Measurements from ENCODE around the gene TOM1L2. TPM values are rescaled to one million over a fixed set of nuclear protein-coding genes. Genes with fewer than 3 reads are reported as not detected.
"Not testable (repeated sequence)": the region's sequence is repeated elsewhere in the genome, so short reads cannot be mapped to it uniquely, and the experiment has no call there.

The TOM1L2 gene
- total RNA-seq, 2 experiments from 2014 or later: 32.9 to 37.0 TPM

DNA sequence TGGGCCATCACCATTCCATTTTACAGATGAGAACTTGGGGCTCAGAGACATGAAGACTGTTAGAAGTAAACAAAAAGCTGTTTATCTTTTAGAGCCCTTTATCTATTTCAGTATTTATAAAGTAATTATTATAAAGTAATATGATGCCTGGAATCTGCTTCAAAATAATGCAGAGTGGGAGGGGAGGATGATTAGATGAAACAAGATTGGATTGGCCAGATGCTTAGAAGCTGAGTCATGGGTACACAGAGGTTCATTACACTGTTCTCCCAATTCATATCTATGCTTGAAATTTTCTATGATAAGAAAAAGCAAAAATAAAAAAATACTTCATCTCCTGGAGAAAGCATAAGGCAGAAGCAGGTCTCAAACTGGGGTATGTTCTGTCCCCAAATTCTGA is 29.4 kb downstream of the TOM1L2 start:
- POLR2A ChIA-PET: interaction anchor here (1.0 kb wide), 1 partner anchor 30 kb away, joined by 3 read pairs; the partner anchor contains the start of genes DRC3 and TOM1L2
- Mint-ChIP-seq H3K27ac (no peak overlapping the region), H3K4me1 (peaks cover 10% of the 10 kb centered on the region), H3K4me3 (no peak overlapping the region), H3K36me3 (peaks cover 7% of the 10 kb centered on the region), H3K27me3 (no peaks in the 10 kb centered on the region), H3K9me3 (no peaks in the 10 kb centered on the region)
- no peak for ATAC-seq (ENCODE audit: low read depth)
- DNase-seq: no peak

- DNase-seq (no peak), ATAC-seq (ENCODE audit: low read depth) (no peak)
- Mint-ChIP-seq H3K4me1 (peaks cover 13% of the 10 kb centered on the region), H3K27me3 (no peaks in the 10 kb centered on the region), H3K4me3 (no peak overlapping the region), H3K36me3 (peaks cover 8% of the 10 kb centered on the region), H3K9me3 (no peaks in the 10 kb centered on the region), H3K27ac (no peak overlapping the region)
- POLR2A ChIA-PET: no interaction called here
Observed at GRCh38 chr17:17941015-17941414, 31.2 kb downstream of the TOM1L2 start.

DNA sequence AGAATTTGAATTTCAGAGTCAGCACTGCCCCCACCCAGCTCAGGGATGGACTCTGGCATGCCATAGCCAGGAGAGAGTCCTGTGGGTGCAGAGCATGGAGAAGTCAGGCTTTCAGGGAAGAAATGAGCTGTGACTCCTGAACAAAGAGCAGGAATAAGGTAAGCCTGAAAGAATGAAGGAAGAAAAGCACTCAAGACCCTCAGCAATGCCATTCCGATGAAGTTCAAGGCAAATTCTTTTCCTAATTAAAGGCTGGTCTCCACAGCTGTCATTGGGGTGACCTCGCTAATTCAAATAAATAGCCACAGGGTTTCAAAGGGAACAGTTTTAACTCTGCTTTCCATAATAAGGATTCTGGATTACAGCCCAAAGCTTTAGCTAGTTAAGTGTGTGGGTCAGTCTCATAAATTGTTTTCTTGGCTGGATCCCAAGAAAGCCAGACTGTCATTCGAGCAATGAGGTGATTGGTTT is 31.7 kb downstream of the TOM1L2 start:
- DNase-seq (no peak), ATAC-seq (ENCODE audit: low read depth) (no peak)
- Mint-ChIP-seq H3K4me1 (peaks cover 17% of the 10 kb centered on the region), H3K9me3 (no peaks in the 10 kb centered on the region), H3K4me3 (no peak overlapping the region), H3K36me3 (peaks cover 8% of the 10 kb centered on the region), H3K27ac (no peak overlapping the region), H3K27me3 (no peaks in the 10 kb centered on the region)
- POLR2A ChIA-PET: no interaction called here

DNA sequence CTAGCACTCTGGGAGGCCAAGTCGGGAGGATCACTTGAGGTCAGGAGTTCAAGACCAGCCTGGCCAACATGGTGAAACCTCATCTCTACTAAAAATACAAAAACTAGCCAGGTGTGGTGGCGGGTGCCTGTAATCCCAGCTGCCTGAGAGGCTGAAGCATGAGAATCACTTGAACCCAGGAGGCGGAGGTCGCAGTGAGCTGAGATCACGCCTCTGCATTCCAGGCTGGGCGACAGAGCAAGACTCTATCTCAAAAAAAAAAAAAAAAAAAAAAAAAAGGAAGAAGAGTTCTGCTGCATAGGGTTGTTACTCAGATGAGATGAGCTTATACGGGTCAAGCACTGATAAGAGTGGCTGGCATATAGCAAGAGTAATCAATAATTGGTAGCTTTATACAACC is 32.3 kb downstream of the TOM1L2 start:
- H3K27me3 Mint-ChIP-seq; POLR2A ChIA-PET; DNase-seq; H3K9me3 Mint-ChIP-seq; H3K27ac Mint-ChIP-seq; H3K4me3 Mint-ChIP-seq; H3K36me3 Mint-ChIP-seq; ATAC-seq (ENCODE audit: low read depth): not testable (repeated sequence)
- H3K4me1 Mint-ChIP-seq: peaks cover 23% of the 10 kb centered on the region

DNA sequence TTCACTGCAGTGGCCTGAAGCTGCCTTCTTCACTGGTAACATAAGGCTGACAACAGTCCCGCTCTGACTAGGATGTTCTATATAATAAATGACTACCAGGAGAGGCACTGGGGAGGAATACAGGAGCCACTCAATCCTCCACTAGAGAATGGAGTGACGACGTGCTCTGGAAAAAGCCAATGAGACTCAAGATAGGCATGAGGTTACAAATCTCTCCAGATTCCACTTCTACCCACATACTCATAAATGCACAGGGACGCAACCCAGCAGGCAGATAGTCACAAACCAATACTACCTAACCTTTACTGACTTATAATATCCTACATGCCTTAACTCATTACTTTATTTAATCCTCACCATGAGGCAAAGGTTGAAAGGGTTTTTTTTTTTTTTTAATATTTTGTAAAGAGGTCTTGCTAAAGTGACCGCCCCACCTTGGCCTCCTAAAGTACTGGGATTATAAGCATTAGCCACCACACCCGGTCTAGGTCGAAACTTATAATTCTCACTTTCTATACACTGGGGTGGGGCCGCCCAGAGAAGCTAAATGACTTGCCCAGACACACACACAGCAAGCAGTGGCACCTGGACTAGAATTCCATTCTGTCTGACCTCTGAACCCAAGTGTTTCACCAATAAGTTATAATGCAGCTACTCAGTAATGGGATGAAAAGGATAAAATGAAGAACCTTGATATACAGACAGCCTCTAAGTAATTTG is 33.7 kb downstream of the TOM1L2 start:
- Mint-ChIP-seq H3K27ac (no peak overlapping the region), H3K9me3 (no peaks in the 10 kb centered on the region), H3K4me3 (no peak overlapping the region), H3K36me3 (peaks cover 4% of the 10 kb centered on the region), H3K27me3 (no peaks in the 10 kb centered on the region), H3K4me1 (peaks cover 25% of the 10 kb centered on the region)
- ATAC-seq (ENCODE audit: low read depth): no peak
- POLR2A ChIA-PET: no interaction called here
- DNase-seq: no peak

GRCh38 chr17:17937958-17938357 is 34.2 kb downstream of the TOM1L2 start:
- Mint-ChIP-seq H3K9me3 (no peaks in the 10 kb centered on the region), H3K36me3 (peaks cover 1% of the 10 kb centered on the region), H3K27ac (no peak overlapping the region), H3K4me3 (no peak overlapping the region), H3K27me3 (no peaks in the 10 kb centered on the region), H3K4me1 (peaks cover 19% of the 10 kb centered on the region)
- POLR2A ChIA-PET: no interaction called here
- ATAC-seq (ENCODE audit: low read depth) (no peak), DNase-seq (no peak)

- H3K27me3 Mint-ChIP-seq: no peaks in the 10 kb centered on the region
- no peak overlapping the region for H3K4me3 Mint-ChIP-seq
- H3K9me3 Mint-ChIP-seq: no peaks in the 10 kb centered on the region
- POLR2A ChIA-PET: no interaction called here
- H3K4me1 Mint-ChIP-seq: peaks cover 19% of the 10 kb centered on the region
- H3K36me3 Mint-ChIP-seq: peaks cover 1% of the 10 kb centered on the region
- no peak for ATAC-seq (ENCODE audit: low read depth)
- no peak overlapping the region for H3K27ac Mint-ChIP-seq
- no peak for DNase-seq
Observed at GRCh38 chr17:17937201-17937853, 34.9 kb downstream of the TOM1L2 start.

GRCh38 chr17:17935321-17936271 is 36.6 kb downstream of the TOM1L2 start:
- peaks cover 19% of the 10 kb centered on the region for H3K4me1 Mint-ChIP-seq
- POLR2A ChIA-PET: interaction anchor here (1.3 to 1.6 kb wide), 2 partner anchors 9 to 24 kb away, joined by 4 to 8 read pairs; no protein-coding TSS in a partner anchor
- H3K9me3 Mint-ChIP-seq: no peaks in the 10 kb centered on the region
- H3K27me3 Mint-ChIP-seq: no peaks in the 10 kb centered on the region
- no peak for DNase-seq
- peak overlapping the region; percentile 33 for H3K4me3 Mint-ChIP-seq
- H3K27ac Mint-ChIP-seq: peak overlapping the region; percentile 50
- H3K36me3 Mint-ChIP-seq: peaks cover 1% of the 10 kb centered on the region
- ATAC-seq (ENCODE audit: low read depth): peak; percentile 82

DNA sequence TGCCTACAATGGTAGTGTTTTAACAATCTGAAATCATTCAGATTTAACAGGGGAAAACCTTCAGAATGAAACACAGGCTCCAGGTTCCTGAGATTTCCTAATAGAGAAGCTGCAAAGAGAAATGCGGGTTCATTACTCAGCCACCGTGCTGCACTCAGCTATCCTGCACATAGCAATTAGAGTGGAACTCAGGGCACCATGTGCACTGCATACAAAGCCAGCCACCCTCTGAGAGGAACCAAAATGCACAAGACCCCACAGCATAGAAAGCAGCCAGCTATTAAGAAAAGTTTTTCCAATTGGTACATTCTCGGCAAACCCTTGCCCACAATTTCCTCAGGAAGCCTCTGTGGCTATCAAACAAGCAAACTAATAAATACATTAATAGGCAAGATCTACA is 37.4 kb downstream of the TOM1L2 start:
- Mint-ChIP-seq H3K9me3 (no peaks in the 10 kb centered on the region), H3K4me1 (peaks cover 19% of the 10 kb centered on the region), H3K27ac (no peak overlapping the region), H3K4me3 (no peak overlapping the region), H3K27me3 (no peaks in the 10 kb centered on the region), H3K36me3 (peaks cover 1% of the 10 kb centered on the region)
- DNase-seq: no peak
- no peak for ATAC-seq (ENCODE audit: low read depth)
- POLR2A ChIA-PET: interaction anchor here (1.3 to 1.6 kb wide), 2 partner anchors 8 to 25 kb away, joined by 4 to 8 read pairs; no protein-coding TSS in a partner anchor

- peaks cover 1% of the 10 kb centered on the region for H3K36me3 Mint-ChIP-seq
- POLR2A ChIA-PET: interaction anchor here (1.6 kb wide), 1 partner anchor 7 kb away, joined by 8 read pairs; no protein-coding TSS in a partner anchor
- H3K9me3 Mint-ChIP-seq: no peaks in the 10 kb centered on the region
- H3K27me3 Mint-ChIP-seq: no peaks in the 10 kb centered on the region
- H3K4me3 Mint-ChIP-seq: no peak overlapping the region
- peaks cover 21% of the 10 kb centered on the region for H3K4me1 Mint-ChIP-seq
- no peak overlapping the region for H3K27ac Mint-ChIP-seq
- DNase-seq (no peak), ATAC-seq (ENCODE audit: low read depth) (no peak)
Observed at GRCh38 chr17:17934214-17934613, 38.0 kb downstream of the TOM1L2 start.

- POLR2A ChIA-PET: no interaction called here
- no peak overlapping the region for H3K4me3 Mint-ChIP-seq
- DNase-seq (no peak), ATAC-seq (ENCODE audit: low read depth) (no peak)
- H3K36me3 Mint-ChIP-seq: peaks cover 1% of the 10 kb centered on the region
- H3K27ac Mint-ChIP-seq: no peak overlapping the region
- H3K27me3 Mint-ChIP-seq: no peaks in the 10 kb centered on the region
- H3K9me3 Mint-ChIP-seq: no peaks in the 10 kb centered on the region
- peaks cover 21% of the 10 kb centered on the region for H3K4me1 Mint-ChIP-seq
Observed at GRCh38 chr17:17933775-17934174, 38.4 kb downstream of the TOM1L2 start.

DNA sequence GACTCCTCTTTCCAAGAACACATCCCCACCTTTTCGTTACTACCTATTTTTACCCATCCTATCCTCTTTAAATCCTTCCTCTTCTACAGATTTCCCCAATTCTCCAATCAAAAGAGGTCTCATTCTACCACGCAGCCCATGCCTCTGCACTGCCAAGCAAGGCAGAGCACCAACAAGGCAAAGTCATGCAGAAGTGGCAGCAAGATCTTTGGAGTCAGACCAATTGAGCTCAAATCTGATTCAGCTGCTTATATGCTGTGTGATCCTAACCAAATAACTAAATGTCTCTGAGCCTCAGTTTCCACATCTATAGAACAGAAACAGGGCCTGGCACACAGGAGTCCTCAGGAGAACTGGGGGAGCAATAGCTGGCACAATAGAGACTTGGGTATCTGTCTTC is 41.0 kb downstream of the TOM1L2 start:
- no peaks in the 10 kb centered on the region for H3K36me3 Mint-ChIP-seq
- H3K9me3 Mint-ChIP-seq: no peaks in the 10 kb centered on the region
- no peak overlapping the region for H3K4me3 Mint-ChIP-seq
- no peak for DNase-seq
- POLR2A ChIA-PET: no interaction called here
- no peaks in the 10 kb centered on the region for H3K27me3 Mint-ChIP-seq
- peaks cover 20% of the 10 kb centered on the region for H3K4me1 Mint-ChIP-seq
- no peak for ATAC-seq (ENCODE audit: low read depth)
- no peak overlapping the region for H3K27ac Mint-ChIP-seq

DNA sequence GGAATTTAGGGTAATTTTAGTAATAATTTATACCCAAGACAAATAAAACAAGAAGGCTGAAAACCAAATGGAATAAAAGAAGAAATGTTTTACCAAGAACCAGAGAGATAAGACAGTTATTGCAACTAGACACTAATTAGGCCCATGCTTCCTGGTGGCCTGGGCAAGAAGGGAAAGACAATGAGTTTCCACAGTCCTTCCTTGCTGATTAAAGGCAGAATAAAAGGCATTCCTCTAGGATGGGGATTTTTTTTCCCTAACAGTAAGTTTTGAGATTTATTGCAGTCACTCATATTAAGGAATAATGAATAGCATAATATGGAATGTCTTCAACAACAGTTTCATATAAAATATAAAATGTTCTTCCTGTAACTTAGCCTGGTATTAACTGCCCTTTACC is 41.5 kb downstream of the TOM1L2 start:
- Mint-ChIP-seq H3K9me3 (no peaks in the 10 kb centered on the region), H3K4me3 (no peak overlapping the region), H3K4me1 (peaks cover 15% of the 10 kb centered on the region), H3K36me3 (no peaks in the 10 kb centered on the region), H3K27ac (no peak overlapping the region), H3K27me3 (no peaks in the 10 kb centered on the region)
- DNase-seq (no peak), ATAC-seq (ENCODE audit: low read depth) (no peak)
- POLR2A ChIA-PET: no interaction called here

Data from activated naive CD8-positive, alpha-beta T cell treated with anti-CD3 and anti-CD28 coated beads, Interleukin-2, amount 10 ng/mL, durations not matched to agents 7 days and 5 days (primary cell).